IPS-18c (cell line): ENCODE measurements around the gene PRTN3.
A peak's percentile ranks its signal among the peaks of the same experiment; 100 is the strongest.
"Not testable (repeated sequence)": the region's sequence is repeated elsewhere in the genome, so short reads cannot be mapped to it uniquely, and the experiment has no call there.

Source experiments
- H3K4me3 ChIP-seq: 2 replicates; pipeline ENCODE4 v1.7.0; 2013; ENCODE audit warnings: low read depth, mild to moderate bottlenecking, low read length, moderate library complexity; ENCODE audit not compliant: insufficient read depth
- H3K9me3 ChIP-seq: one replicate; pipeline ENCODE4 v1.6.1; 2013; ENCODE audit warnings: mild to moderate bottlenecking, low read length, moderate library complexity; ENCODE audit not compliant: control insufficient read depth, insufficient read depth

PRTN3 gene

DNA sequence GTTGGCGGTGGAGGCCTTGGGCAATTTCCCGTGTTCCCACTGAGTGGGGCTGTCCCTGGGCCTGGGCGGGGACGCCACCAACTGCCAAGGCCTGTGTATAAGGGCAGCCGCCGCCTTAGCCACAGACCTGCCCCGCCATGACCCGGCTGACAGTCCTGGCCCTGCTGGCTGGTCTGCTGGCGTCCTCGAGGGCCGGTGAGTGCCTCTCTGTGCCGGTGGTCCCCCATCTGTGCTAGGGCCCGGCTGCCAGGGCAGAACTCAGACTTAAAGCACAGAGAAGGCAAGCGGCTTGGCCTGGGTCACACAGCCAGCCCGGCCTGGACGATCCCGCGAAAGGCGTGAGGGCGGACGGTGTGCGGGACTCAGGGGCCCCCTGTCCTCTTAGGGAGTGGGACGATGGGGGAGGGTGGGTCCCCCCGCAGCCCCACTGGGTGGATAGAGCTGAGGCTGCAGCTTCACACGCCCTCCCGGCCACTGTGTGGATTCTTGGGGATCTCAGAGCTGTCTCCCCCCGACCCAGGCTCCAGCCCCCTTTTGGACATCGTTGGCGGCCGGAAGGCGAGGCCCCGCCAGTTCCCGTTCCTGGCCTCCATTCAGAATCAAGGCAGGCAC is 13.0 kb upstream of the PRTN3 start, which contains the start of gene AZU1:
Gene AZU1 (plus strand): TSS at position 128 of the 612 bp plus-strand sequence. CDS start 10 bp downstream, at position 138.
- H3K9me3 ChIP-seq = no peaks in the 10 kb centered on the region
- H3K4me3 ChIP-seq = no peak within 1 kb of the TSS

- Histone ChIP-seq H3K4me3 (no peak overlapping the region), H3K9me3 (no peaks in the 10 kb centered on the region)
Observed at GRCh38 chr19:829129-829758, 11.6 kb upstream of the PRTN3 start.

DNA sequence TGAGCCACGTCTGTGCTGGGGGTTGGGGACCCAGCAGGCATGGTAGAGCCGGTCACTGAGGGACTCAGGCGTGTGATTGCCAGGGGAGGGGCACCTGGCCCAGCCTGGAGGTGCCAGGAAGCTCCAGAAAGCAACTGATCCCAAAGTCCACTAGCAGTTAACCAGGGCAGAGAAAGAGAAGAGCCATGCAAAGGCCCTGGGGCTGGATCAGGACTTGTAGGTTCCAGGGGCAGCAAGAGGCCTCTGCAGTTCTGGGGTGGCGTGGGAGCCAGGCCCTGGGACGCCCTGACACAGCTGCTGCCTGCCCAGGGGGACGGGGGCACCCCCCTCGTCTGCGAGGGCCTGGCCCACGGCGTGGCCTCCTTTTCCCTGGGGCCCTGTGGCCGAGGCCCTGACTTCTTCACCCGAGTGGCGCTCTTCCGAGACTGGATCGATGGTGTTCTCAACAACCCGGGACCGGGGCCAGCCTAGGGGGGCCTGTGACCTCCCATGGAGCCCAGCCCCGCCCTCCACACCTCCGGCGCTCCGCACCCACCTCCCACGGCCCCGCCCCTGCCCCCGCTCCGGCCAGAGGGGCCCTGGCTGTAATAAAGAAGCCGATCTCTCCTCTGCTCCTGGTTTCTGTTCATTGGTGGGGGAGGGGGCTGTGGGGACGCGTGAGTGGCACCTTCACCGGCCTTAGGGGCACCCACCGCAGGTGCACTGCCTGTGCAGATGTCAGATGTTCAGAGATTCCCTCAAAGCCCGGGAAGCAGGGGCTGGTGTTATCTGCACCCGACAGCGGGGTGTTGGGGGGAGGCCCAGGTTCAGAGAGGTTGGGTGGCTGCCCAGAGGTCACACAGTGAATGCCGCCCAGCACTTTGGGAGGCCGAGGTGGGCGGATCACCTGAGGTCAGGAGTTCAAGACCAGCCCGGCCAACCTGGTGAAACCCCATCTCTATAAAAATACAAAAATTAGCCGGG is 9.1 kb upstream of the PRTN3 start:
- Histone ChIP-seq H3K9me3 (no peaks in the 10 kb centered on the region), H3K4me3 (no peak overlapping the region)

GRCh38 chr19:834216-834615 is 6.6 kb upstream of the PRTN3 start:
- Histone ChIP-seq H3K9me3 (no peaks in the 10 kb centered on the region), H3K4me3 (no peak overlapping the region)

DNA sequence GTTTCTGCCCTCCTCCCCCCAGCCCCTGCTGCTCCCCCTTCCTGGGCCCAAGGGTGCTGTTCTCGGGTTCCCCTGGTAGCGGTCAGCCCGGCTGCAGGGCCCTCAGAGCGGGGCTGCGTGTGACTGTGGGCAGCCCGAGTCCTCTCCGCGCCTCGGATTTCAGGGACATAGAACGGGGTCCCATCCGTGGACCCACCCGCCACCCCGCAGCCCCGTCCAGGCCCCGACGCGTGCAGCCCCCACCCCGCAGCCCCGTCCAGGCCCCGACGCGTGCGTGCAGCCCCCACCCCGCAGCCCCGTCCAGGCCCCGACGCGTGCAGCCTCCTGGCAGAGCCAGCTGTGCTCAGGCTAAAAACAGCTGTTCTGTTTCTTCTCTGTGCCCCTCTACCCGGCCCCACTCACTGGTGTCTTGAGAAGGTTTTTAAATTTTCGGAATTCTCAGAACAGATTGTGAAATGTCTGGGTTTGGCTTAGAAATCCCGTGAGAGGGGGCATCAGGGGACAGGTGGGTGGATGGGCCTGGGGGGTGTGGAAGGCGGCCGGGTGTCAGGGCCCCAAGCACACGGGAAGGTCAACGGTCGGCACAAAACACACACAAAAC is 5.5 kb upstream of the PRTN3 start:
- H3K4me3 ChIP-seq = no peak overlapping the region
- H3K9me3 ChIP-seq = no peaks in the 10 kb centered on the region

DNA sequence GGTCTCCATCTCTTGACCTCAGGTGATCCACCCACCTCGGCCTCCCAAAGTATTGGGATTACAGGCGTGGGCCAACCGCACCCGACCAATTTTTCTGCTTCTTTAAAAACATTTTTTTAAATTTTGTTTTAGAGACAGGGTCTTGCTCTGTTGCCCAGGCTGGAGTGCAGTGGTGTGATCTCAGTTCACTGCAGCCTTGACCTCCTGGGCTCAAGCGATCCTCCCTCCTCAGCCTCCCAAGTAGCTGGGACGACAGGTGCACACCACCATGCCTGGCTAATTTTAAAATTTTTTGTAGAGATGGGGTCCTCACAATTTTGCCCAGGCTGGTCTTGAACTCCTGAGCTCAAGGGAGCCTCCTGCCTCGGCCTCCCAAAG is 2.0 kb downstream of the PRTN3 start:
- H3K4me3 ChIP-seq, H3K9me3 ChIP-seq: not testable (repeated sequence)

GRCh38 chr19:843180-843835 is 2.5 kb downstream of the PRTN3 start:
- Histone ChIP-seq H3K9me3 (no peaks in the 10 kb centered on the region), H3K4me3 (peak overlapping the region; percentile 43; the same call in 1 of the 2 replicates)

GRCh38 chr19:843836-844545 is 3.2 kb downstream of the PRTN3 start:
- H3K9me3 ChIP-seq = no peaks in the 10 kb centered on the region
- peak overlapping the region; percentile 43; the same call in 1 of the 2 replicates for H3K4me3 ChIP-seq

GRCh38 chr19:844546-844971 is 3.8 kb downstream of the PRTN3 start:
- no peak overlapping the region for H3K4me3 ChIP-seq

GRCh38 chr19:845707-846521 is 5.1 kb downstream of the PRTN3 start:
- Histone ChIP-seq H3K9me3 (no peaks in the 10 kb centered on the region), H3K4me3 (no peak overlapping the region)

More at GRCh38 chr19:844546-844971, 3.8 kb downstream of the PRTN3 start:
- no peaks in the 10 kb centered on the region for H3K9me3 ChIP-seq

GRCh38 chr19:848386-848921 is 7.7 kb downstream of the PRTN3 start:
- Histone ChIP-seq H3K9me3 (no peaks in the 10 kb centered on the region), H3K4me3 (no peak overlapping the region)

DNA sequence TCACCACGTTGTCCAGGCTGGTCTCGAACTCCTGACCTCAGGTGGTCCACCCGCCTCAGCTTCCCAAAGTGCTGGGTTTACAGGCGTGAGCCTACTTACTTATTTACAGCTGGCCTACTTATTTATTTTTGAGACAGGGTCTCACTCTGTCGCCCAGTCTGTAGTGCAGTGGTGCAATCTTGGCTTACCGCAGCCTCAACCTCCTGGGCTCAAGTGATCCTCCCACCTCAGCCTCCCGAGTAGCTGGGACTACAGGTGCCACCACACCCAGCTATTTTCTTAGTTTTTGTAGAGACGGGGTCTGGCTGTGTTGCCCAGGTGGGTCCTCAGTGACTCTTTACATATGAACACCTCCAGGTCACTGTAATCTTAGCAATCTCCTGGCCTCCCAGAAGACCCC is 8.4 kb downstream of the PRTN3 start:
- H3K4me3 ChIP-seq, H3K9me3 ChIP-seq: not testable (repeated sequence)

DNA sequence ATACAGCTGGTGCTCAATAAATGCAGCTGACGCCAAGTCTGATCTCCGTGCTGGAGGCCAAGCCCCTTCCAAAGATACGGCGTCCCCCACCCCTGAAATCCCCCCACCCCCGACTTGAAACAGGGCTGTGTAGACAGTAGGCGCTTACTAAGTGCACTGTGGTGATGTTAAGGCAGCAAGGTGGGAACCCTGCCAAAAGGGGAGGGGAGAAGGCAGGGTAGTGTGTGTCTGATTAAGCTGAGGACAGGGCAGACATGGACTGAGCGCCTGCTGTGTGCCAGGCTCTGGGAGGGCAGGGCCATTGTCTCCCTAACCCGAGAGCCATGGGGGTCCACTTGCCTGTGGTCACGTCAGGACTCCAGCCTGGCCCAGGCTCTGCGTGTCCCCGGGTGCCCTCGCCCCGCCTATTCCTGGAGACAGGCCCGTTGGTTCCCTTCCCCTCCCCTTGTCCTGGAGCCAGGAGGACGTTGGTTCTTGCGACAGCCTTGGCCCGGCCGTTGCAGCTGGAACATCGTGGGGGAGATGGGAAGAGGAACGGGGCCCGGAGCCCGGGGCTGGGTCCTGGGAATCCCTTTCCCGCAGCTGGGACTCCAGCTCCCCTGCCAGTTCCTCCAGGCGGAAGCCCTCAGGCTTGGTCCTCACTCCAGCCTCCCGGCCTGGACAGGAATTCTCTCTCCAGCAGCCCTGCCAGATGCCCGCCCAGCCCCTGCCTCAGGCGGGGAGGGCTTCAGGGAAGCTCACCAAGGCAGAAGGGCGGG is 9.6 kb downstream of the PRTN3 start:
- no peak overlapping the region for H3K4me3 ChIP-seq

DNA sequence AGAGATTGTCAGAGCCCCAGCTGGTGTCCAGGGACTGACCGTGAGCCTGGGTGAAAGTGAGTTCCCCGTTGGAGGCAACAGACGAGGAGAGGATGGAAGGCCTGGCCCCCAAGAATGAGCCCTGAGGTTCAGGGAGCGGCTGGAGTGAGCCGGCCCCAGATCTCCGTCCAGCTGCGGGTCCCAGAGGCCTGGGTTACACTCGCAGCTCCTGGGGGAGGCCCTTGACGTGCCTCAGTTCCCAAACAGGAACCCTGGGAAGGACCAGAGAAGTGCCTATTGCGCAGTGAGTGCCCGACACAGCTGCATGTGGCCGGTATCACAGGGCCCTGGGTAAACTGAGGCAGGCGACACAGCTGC is 10.2 kb downstream of the PRTN3 start:
- no peak overlapping the region for H3K4me3 ChIP-seq
- H3K9me3 ChIP-seq = no peaks in the 10 kb centered on the region

More for the DNA sequence above, 9.6 kb downstream of the PRTN3 start:
- H3K9me3 ChIP-seq = no peaks in the 10 kb centered on the region
